OCI-LY7 (cell line): ENCODE measurements around the gene FA2H. TPM values are rescaled to one million over a fixed set of nuclear protein-coding genes. Genes with fewer than 3 reads are reported as not detected.
"Not testable (repeated sequence)": the region's sequence is repeated elsewhere in the genome, so short reads cannot be mapped to it uniquely, and the experiment has no call there.

ENCODE experiments used
- BruUV-seq: library from RNA; stranded (reverse); fragments of 400-500 nt; replicated peaks from 2 replicates; lab custom pipeline; 2021; lab: Mats Ljungman, UMichigan
- CTCF ChIA-PET: fragments of 300-600 bp; sonication (Branson Sonifier 250); formaldehyde crosslinking; loops from one replicate; lab custom pipeline; 2022; ENCODE audit warnings: antibody characterized with exemption; ENCODE audit not compliant: unreplicated experiment; lab: Charles Lee
- POLR2A ChIA-PET: fragments of 300-600 bp; sonication (Branson Sonifier 250); formaldehyde crosslinking; loops from one replicate; lab custom pipeline; 2022; ENCODE audit warnings: antibody characterized with exemption; lab: Charles Lee
- DNase-seq: peaks from one replicate; pipeline ENCODE4 v3.0.0-alpha.2; 2015; ENCODE audit warnings: low spot score
- H2AFZ ChIP-seq: fragments of 200-600 bp; sonication (generic), shearing (Covaris generic); 2 replicates; pipeline ENCODE4 v1.6.1; 2014; ENCODE audit warnings: mild to moderate bottlenecking, antibody characterized with exemption, low read length, moderate library complexity
- H3K27ac ChIP-seq: fragments of 200-600 bp; sonication (generic); 2 replicates; pipeline ENCODE4 v1.5.1; 2014; ENCODE audit warnings: mixed run types, low read depth, mild to moderate bottlenecking, moderate library complexity, low read length, inconsistent platforms; ENCODE audit not compliant: poor library complexity, severe bottlenecking
- H3K36me3 ChIP-seq: fragments of 200-600 bp; sonication (generic); 2 replicates; pipeline ENCODE4 v1.6.1; 2014; ENCODE audit warnings: mild to moderate bottlenecking, antibody characterized with exemption, low read length, moderate library complexity, mixed read lengths; ENCODE audit not compliant: insufficient read depth
- H3K4me1 ChIP-seq: fragments of 200-600 bp; sonication (generic); 2 replicates; pipeline ENCODE4 v1.5.1; 2014; ENCODE audit warnings: mild to moderate bottlenecking, low read length; ENCODE audit not compliant: insufficient read depth, poor library complexity, severe bottlenecking
- H3K4me2 ChIP-seq: fragments of 200-600 bp; sonication (generic); 2 replicates; pipeline ENCODE4 v1.6.1; 2014; ENCODE audit warnings: mild to moderate bottlenecking, low read length
- H3K4me3 ChIP-seq: fragments of 200-600 bp; sonication (generic); 2 replicates; pipeline ENCODE4 v1.5.1; 2014; ENCODE audit warnings: mild to moderate bottlenecking, low read depth, low read length; ENCODE audit not compliant: poor library complexity, severe bottlenecking
- H3K79me2 ChIP-seq: fragments of 200-600 bp; sonication (generic); 2 replicates; pipeline ENCODE4 v1.6.1; 2016; ENCODE audit warnings: low read depth, mild to moderate bottlenecking, low read length, moderate library complexity, mixed read lengths; ENCODE audit not compliant: insufficient read depth
- H3K9me2 ChIP-seq: fragments of 200-600 bp; sonication (generic); 2 replicates; pipeline ENCODE4 v1.6.1; 2016; ENCODE audit warnings: mild to moderate bottlenecking, low read length, mixed read lengths; ENCODE audit not compliant: insufficient read depth
- H3K9me3 ChIP-seq: fragments of 200-600 bp; sonication (generic); 2 replicates; pipeline ENCODE4 v1.6.1; 2014; ENCODE audit warnings: mild to moderate bottlenecking, mixed run types, low read length, mixed read lengths
- H4K20me1 ChIP-seq: fragments of 200-600 bp; sonication (generic); 2 replicates; pipeline ENCODE4 v1.6.1; 2014; ENCODE audit warnings: mild to moderate bottlenecking, antibody characterized with exemption, low read length, moderate library complexity, mixed read lengths; ENCODE audit not compliant: insufficient read depth
- CTCF ChIP-seq: fragments of 200-600 bp; sonication (generic); conservative IDR thresholded peaks from 2 replicates; pipeline ENCODE4 v1.5.1; 2014; ENCODE audit warnings: mild to moderate bottlenecking, antibody characterized with exemption, low read length, moderate library complexity, mixed read lengths
- EZH2phosphoT487 ChIP-seq: fragments of 200-600 bp; sonication (generic); IDR thresholded peaks from 2 replicates; pipeline ENCODE4 v1.6.1; 2018; ENCODE audit warnings: low read depth, borderline replicate concordance, mild to moderate bottlenecking, mixed run types, antibody characterized with exemption, low read length, moderate library complexity, mixed read lengths
- intact Hi-C: fragments of 100-400 bp; cut with micrococcal nuclease; formaldehyde crosslinking; loops from one replicate; pipeline ENCODE4 v1.10.0; 2022; ENCODE audit not compliant: unreplicated experiment
- total RNA-seq, 2 experiments: library from RNA; depleted of rRNA in 1 of 2; stranded (reverse); fragments of >200 nt in 1 of 2; shearing (Covaris generic) in 1 of 2; gene quantifications; 2 replicates each; pipeline ENCODE4 v1.2.3, GENCODE V29; 2014 to 2022

FA2H gene
- total RNA-seq, 2 experiments from 2014 or later: 0.73 to 4.7 TPM

- peak; percentile 80 for DNase-seq
- H3K36me3 ChIP-seq: no peaks in the 10 kb centered on the region
- H3K79me2 ChIP-seq: no peaks in the 10 kb centered on the region
- ChIA-PET CTCF (interaction anchor here (0.6 to 2.1 kb wide), 3 partner anchors 24 to 298 kb away, joined by 3 to 12 read pairs (median 3); no protein-coding TSS in a partner anchor), POLR2A (interaction anchor here (1.1 kb wide), 1 partner anchor 49 kb away, joined by 3 read pairs; no protein-coding TSS in a partner anchor)
- peaks cover 12% of the 10 kb centered on the region; the same call in 1 of the 2 replicates for H3K9me3 ChIP-seq
- no peaks in the 10 kb centered on the region for H3K9me2 ChIP-seq
- H3K4me2 ChIP-seq: peak overlapping the region; percentile 26; the same call in 1 of the 2 replicates
- BruUV-seq: no TSS peak
- no peak overlapping the region for H3K27ac ChIP-seq
- intact Hi-C loops: loop anchor here (1.0 kb wide), 3 partner anchors 49 to 298 kb away; no protein-coding TSS in a partner anchor
- no peaks in the 10 kb centered on the region for H4K20me1 ChIP-seq
- TF ChIP-seq EZH2phosphoT487 (no peak), CTCF (peak; percentile 94)
- peak overlapping the region; percentile 73; the same call in 1 of the 2 replicates for H2AFZ ChIP-seq
- H3K4me1 ChIP-seq: peaks cover 5% of the 10 kb centered on the region
- H3K4me3 ChIP-seq: no peak overlapping the region
These were observed 38.6 kb upstream of the FA2H start for GRCh38 chr16:74813109-74813641.

- Histone ChIP-seq H3K4me3 (no peak overlapping the region), H3K27ac (no peak overlapping the region), H3K79me2 (no peaks in the 10 kb centered on the region), H3K9me3 (peaks cover 18% of the 10 kb centered on the region; the same call in 1 of the 2 replicates), H2AFZ (no peak overlapping the region), H3K4me2 (no peak overlapping the region), H3K36me3 (no peaks in the 10 kb centered on the region), H4K20me1 (no peaks in the 10 kb centered on the region), H3K9me2 (no peaks in the 10 kb centered on the region), H3K4me1 (peaks cover 5% of the 10 kb centered on the region)
- DNase-seq: no peak
- no TSS peak for BruUV-seq
- ChIA-PET POLR2A (no interaction called here), CTCF (no interaction called here)
- intact Hi-C loops: no loop called here
- no peak for TF ChIP-seq CTCF
- TF ChIP-seq EZH2phosphoT487: no peak
These were observed 37.3 kb upstream of the FA2H start for GRCh38 chr16:74811911-74812310.

- peaks cover 21% of the 10 kb centered on the region; the same call in 1 of the 2 replicates for H3K9me3 ChIP-seq
- H3K4me1 ChIP-seq, DNase-seq, H4K20me1 ChIP-seq, H3K27ac ChIP-seq, CTCF ChIA-PET, H2AFZ ChIP-seq, BruUV-seq, H3K4me3 ChIP-seq, intact Hi-C loops, H3K79me2 ChIP-seq, H3K9me2 ChIP-seq, H3K36me3 ChIP-seq, POLR2A ChIA-PET, H3K4me2 ChIP-seq: not testable (repeated sequence)
These were observed 36.6 kb upstream of the FA2H start for GRCh38 chr16:74811216-74811615.
